Right hindlimb (tissue), 1 donor: ENCODE measurements around the gene SAMD8.
A peak's percentile ranks its signal among the peaks of the same experiment; 100 is the strongest.
"Not testable (repeated sequence)": the region's sequence is repeated elsewhere in the genome, so short reads cannot be mapped to it uniquely, and the experiment has no call there.

Experiments
- DNase-seq: peaks from one replicate; pipeline ENCODE4 v3.0.0-alpha.2; 2018

SAMD8 gene

GRCh38 chr10:75086278-75086934, 25.1 kb upstream of the SAMD8 start:
- DNase-seq: no peak

- DNase-seq: no peak
These were observed 22.8 kb upstream of the SAMD8 start for GRCh38 chr10:75088640-75089039.

GRCh38 chr10:75089634-75090033, 21.8 kb upstream of the SAMD8 start:
- DNase-seq: no peak

GRCh38 chr10:75091146-75091545, 20.3 kb upstream of the SAMD8 start:
- DNase-seq: no peak

- DNase-seq: no peak
These were observed 17.0 kb upstream of the SAMD8 start for GRCh38 chr10:75094465-75094864.

GRCh38 chr10:75095631-75096030, 15.8 kb upstream of the SAMD8 start:
- DNase-seq: no peak

GRCh38 chr10:75096749-75097148, 14.7 kb upstream of the SAMD8 start:
- DNase-seq: no peak

GRCh38 chr10:75097666-75098285, 13.7 kb upstream of the SAMD8 start:
- DNase-seq: no peak

- no peak for DNase-seq
These were observed 12.4 kb upstream of the SAMD8 start for GRCh38 chr10:75098902-75099673.

- DNase-seq: peak; percentile 88
These were observed 11.3 kb upstream of the SAMD8 start for GRCh38 chr10:75099952-75100763.

GRCh38 chr10:75100764-75101291, 10.6 kb upstream of the SAMD8 start:
- no peak for DNase-seq

GRCh38 chr10:75101416-75102251, 9.8 kb upstream of the SAMD8 start:
- DNase-seq: no peak

- DNase-seq: no peak
These were observed 8.4 kb upstream of the SAMD8 start for GRCh38 chr10:75102830-75103673.

GRCh38 chr10:75103881-75104686, 7.4 kb upstream of the SAMD8 start:
- DNase-seq: no peak

- DNase-seq: no peak
These were observed 6.6 kb upstream of the SAMD8 start for GRCh38 chr10:75104842-75105241.

GRCh38 chr10:75105576-75106197, 5.8 kb upstream of the SAMD8 start:
- no peak for DNase-seq

GRCh38 chr10:75106242-75106641, 5.2 kb upstream of the SAMD8 start:
- no peak for DNase-seq

- not testable (repeated sequence) for DNase-seq
These were observed 4.6 kb upstream of the SAMD8 start for GRCh38 chr10:75106891-75107290.
